GM18520 (cell line): ENCODE measurements around the gene LRRC52.

ENCODE experiments used
- ATAC-seq: cut with Tn5 transposase; IDR thresholded peaks from one replicate; pipeline ENCODE4 v1.9.1; 2021; ENCODE audit not compliant: unreplicated experiment

Gene LRRC52

GRCh38 chr1:165537356-165538109 is 6.3 kb upstream of the LRRC52 start:
- no peak for ATAC-seq

- ATAC-seq, result no peak
These were observed 4.5 kb upstream of the LRRC52 start for GRCh38 chr1:165539306-165539705.

GRCh38 chr1:165539908-165540307 is 3.9 kb upstream of the LRRC52 start:
- no peak for ATAC-seq

GRCh38 chr1:165542015-165542631 is 1.7 kb upstream of the LRRC52 start:
- no peak for ATAC-seq

- no peak for ATAC-seq
These were observed 1.2 kb upstream of the LRRC52 start for GRCh38 chr1:165542647-165543046.

- ATAC-seq, result no peak
These were observed 1.2 kb downstream of the LRRC52 start for GRCh38 chr1:165544996-165545395.

GRCh38 chr1:165545974-165546373 is 2.2 kb downstream of the LRRC52 start:
- ATAC-seq, result no peak

- ATAC-seq, result no peak
These were observed 6.2 kb downstream of the LRRC52 start for GRCh38 chr1:165549973-165550372.

GRCh38 chr1:165551469-165551868 is 7.7 kb downstream of the LRRC52 start:
- no peak for ATAC-seq

GRCh38 chr1:165560883-165561656 is 17.3 kb downstream of the LRRC52 start:
- ATAC-seq, result no peak

- no peak for ATAC-seq
These were observed 18.8 kb downstream of the LRRC52 start for GRCh38 chr1:165562571-165562970.

- ATAC-seq, result no peak
These were observed 19.8 kb downstream of the LRRC52 start for GRCh38 chr1:165563551-165563950.

- no peak for ATAC-seq
These were observed 20.8 kb downstream of the LRRC52 start for GRCh38 chr1:165564561-165564960.

- no peak for ATAC-seq
These were observed 22.1 kb downstream of the LRRC52 start for GRCh38 chr1:165565751-165566490.

GRCh38 chr1:165570078-165570477 is 26.3 kb downstream of the LRRC52 start:
- no peak for ATAC-seq

- ATAC-seq, result no peak
These were observed 30.0 kb downstream of the LRRC52 start for GRCh38 chr1:165573787-165574186.

- no peak for ATAC-seq
These were observed 30.5 kb downstream of the LRRC52 start for GRCh38 chr1:165574295-165574694.

- ATAC-seq, result no peak
These were observed 31.8 kb downstream of the LRRC52 start for GRCh38 chr1:165575468-165576099.

- no peak for ATAC-seq
These were observed 32.7 kb downstream of the LRRC52 start for GRCh38 chr1:165576536-165576935.

- no peak for ATAC-seq
These were observed 33.9 kb downstream of the LRRC52 start for GRCh38 chr1:165577707-165578106.
